BE2C (cell line): ENCODE data around the gene APH1B.

Experiments used
- DNase-seq: peaks from one replicate; pipeline ENCODE4 v3.0.0-alpha.2; 2020
- H3K27me3 ChIP-seq: fragments of 250-450 bp; sonication (Bioruptor Pico); 2 replicates; pipeline ENCODE4 v1.5.1; 2020; ENCODE audit warnings: mild to moderate bottlenecking
- H3K36me3 ChIP-seq: fragments of 250-450 bp; sonication (Bioruptor Pico); 2 replicates; pipeline ENCODE4 v1.5.1; 2020; ENCODE audit warnings: mild to moderate bottlenecking
- H3K4me1 ChIP-seq: fragments of 250-450 bp; sonication (Bioruptor Pico); 2 replicates; pipeline ENCODE4 v1.5.1; 2020
- H3K4me3 ChIP-seq: 2 replicates; pipeline ENCODE4 v1.5.1; 2011; ENCODE audit warnings: low read depth, low read length
- H3K9me3 ChIP-seq: fragments of 250-450 bp; sonication (Bioruptor Pico); 2 replicates; pipeline ENCODE4 v1.5.1; 2020
- TF ChIP-seq, protein P1 (sequence below): IDR thresholded peaks from 2 replicates; pipeline ENCODE4 v1.5.1; 2012; ENCODE audit warnings: mild to moderate bottlenecking, low read depth, low read length

Gene APH1B

DNA sequence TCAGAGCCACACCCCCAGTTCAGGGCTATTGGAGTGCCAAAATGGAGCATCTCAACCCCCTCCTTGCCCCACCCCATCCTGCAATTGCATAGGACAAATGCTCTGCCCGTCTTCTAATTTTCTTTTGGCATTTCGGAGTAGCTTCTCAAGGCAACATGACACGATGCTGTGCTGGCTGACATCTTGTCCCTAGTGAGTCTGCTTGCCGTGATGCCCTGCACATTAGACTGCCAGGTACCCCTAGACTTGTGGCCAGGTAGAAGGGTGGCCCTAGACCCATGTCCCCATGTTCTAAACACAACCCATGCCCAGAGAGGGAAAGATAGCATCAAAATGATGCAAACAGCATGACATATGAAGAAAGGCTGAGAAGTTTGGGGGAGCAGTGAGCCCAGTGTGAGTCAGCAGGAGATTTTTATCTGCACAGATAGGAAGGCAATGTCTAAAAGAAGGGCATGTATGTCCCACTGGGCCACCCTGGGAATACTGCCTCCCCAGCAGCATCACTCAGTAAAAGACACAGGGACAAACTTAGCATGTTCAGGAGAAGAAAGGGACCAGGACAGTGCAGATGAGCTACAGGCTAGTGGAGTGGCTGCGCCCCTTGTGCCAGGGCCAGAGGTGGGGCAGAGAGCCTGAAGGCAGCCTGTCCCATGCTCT is 67.5 kb downstream of the APH1B start:
- peaks cover 12% of the 10 kb centered on the region for H3K4me1 ChIP-seq
- no peaks in the 10 kb centered on the region; the same call in 1 of the 2 replicates for H3K9me3 ChIP-seq
- no peaks in the 10 kb centered on the region for H3K36me3 ChIP-seq
- H3K4me3 ChIP-seq: no peak overlapping the region
- TF ChIP-seq, protein P1, sequence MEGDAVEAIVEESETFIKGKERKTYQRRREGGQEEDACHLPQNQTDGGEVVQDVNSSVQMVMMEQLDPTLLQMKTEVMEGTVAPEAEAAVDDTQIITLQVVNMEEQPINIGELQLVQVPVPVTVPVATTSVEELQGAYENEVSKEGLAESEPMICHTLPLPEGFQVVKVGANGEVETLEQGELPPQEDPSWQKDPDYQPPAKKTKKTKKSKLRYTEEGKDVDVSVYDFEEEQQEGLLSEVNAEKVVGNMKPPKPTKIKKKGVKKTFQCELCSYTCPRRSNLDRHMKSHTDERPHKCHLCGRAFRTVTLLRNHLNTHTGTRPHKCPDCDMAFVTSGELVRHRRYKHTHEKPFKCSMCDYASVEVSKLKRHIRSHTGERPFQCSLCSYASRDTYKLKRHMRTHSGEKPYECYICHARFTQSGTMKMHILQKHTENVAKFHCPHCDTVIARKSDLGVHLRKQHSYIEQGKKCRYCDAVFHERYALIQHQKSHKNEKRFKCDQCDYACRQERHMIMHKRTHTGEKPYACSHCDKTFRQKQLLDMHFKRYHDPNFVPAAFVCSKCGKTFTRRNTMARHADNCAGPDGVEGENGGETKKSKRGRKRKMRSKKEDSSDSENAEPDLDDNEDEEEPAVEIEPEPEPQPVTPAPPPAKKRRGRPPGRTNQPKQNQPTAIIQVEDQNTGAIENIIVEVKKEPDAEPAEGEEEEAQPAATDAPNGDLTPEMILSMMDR: no peak
- H3K27me3 ChIP-seq: peaks cover 2% of the 10 kb centered on the region; the same call in 1 of the 2 replicates
- DNase-seq: no peak

- Histone ChIP-seq H3K27me3 (peaks cover 2% of the 10 kb centered on the region; the same call in 1 of the 2 replicates), H3K4me1 (peaks cover 12% of the 10 kb centered on the region), H3K9me3 (no peaks in the 10 kb centered on the region; the same call in 1 of the 2 replicates)
These were observed 68.0 kb downstream of the APH1B start for GRCh38 chr15:63345391-63345752.

DNA sequence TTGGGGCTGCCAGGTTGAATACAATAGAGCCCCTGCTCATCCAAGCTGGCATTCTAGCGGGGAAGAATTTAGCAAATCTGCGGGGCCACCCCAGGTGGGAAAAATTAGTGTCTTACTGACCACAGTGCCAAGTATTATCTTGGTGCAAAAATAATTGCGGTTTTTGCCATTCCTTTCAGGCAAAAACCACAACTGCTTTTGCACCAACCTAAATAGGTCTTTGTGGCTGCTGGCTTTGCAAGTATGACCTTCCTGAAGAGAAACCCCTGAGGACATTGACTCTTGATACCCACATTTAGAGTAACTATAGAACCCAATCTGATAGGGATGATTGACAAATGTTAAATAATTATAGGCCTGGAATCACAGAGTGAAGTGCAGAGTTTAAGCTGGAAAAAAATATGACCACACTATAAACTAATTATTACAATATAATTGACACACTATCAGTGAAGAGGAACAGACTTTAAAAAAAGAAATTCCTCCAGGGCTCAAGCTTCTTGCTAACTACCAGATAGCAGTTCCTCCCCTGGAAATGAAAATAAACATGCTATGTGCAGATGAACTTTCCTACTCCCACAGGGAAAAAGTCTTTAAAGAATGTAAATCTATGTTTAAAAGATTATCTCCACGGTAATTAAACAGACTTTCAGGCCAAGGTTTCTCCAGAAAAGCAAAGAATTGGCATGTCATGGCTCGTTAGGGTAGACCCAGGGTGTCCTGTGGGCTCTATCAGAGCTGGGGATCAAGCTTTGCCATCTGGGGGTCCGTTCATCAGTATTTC is 69.9 kb downstream of the APH1B start:
- no peak for DNase-seq
- Histone ChIP-seq H3K4me1 (peaks cover 12% of the 10 kb centered on the region), H3K36me3 (no peaks in the 10 kb centered on the region), H3K4me3 (no peak overlapping the region), H3K9me3 (no peaks in the 10 kb centered on the region), H3K27me3 (peaks cover 2% of the 10 kb centered on the region; the same call in 1 of the 2 replicates)
- TF ChIP-seq, protein P1: no peak

More at GRCh38 chr15:63345391-63345752, 68.0 kb downstream of the APH1B start:
- no peak for DNase-seq
- Histone ChIP-seq H3K4me3 (no peak overlapping the region), H3K36me3 (no peaks in the 10 kb centered on the region)
- TF ChIP-seq, protein P1: no peak

DNA sequence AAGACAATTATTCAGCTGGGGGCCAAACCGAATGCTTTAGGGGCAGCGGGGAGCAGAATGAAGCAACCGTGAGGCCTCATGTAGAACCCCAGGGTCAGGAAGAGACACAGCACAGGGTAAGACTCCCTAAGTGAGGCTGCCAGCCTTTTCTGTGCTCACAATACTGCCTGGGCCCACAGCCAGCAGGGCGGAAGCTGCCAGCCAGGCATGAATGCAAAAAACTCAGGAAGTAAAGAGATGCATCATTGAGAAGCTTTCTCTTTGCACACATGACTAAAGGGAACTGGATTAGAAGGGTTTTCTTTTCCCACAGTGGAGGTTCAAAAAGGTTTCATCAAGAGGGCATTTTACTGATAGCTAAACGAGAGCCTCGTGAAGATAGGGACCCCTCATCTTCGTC is 71.0 kb downstream of the APH1B start:
- Histone ChIP-seq H3K36me3 (no peaks in the 10 kb centered on the region), H3K9me3 (no peaks in the 10 kb centered on the region), H3K4me1 (peaks cover 12% of the 10 kb centered on the region), H3K4me3 (no peak overlapping the region), H3K27me3 (peaks cover 2% of the 10 kb centered on the region; the same call in 1 of the 2 replicates)
- DNase-seq: no peak
- TF ChIP-seq, protein P1: no peak

DNA sequence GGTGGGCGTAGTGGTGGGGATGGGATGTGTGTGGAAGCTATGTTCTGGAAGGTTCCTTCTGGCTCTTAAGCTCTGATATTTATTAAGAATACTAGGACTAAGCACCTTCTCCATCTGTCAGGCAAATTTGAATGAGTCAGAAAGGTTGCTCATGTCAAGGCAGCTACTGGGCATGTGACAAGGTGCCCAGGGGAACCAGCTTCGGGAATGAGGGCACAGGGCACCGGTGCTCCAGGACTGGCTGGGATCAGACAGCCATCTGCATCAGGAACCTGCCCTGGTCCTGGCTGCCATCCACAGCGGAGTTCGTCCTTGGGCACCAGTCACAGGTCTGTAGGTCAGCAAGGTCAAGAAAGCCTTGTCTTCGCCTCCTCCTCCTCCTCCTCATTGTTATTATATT is 71.8 kb downstream of the APH1B start:
- no peaks in the 10 kb centered on the region for H3K36me3 ChIP-seq
- TF ChIP-seq, protein P1: no peak
- peaks cover 5% of the 10 kb centered on the region for H3K27me3 ChIP-seq
- no peak overlapping the region for H3K4me3 ChIP-seq
- H3K4me1 ChIP-seq: peaks cover 12% of the 10 kb centered on the region
- no peak for DNase-seq
- no peaks in the 10 kb centered on the region for H3K9me3 ChIP-seq

DNA sequence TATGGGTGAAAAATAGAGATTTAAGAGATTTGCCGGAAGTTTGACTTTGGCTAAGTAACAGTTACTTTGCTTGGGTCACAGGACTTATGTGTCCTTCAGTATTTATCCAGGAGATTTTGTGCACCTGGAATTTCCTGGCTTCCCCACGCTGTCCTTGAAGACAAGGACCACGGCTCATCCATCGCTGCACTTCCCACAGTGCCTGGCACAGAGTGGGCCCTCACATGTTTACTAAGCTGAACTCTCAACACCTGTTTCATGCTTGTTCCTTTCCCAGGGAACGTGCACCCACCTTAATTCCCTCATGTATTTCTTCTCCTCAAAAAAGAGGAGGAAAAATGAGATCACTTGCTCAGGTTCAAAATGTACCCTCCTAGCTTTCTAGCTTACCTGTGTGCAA is 72.2 kb downstream of the APH1B start:
- Histone ChIP-seq H3K27me3 (peaks cover 3% of the 10 kb centered on the region; the same call in 1 of the 2 replicates), H3K4me1 (peaks cover 12% of the 10 kb centered on the region), H3K9me3 (no peaks in the 10 kb centered on the region), H3K36me3 (no peaks in the 10 kb centered on the region), H3K4me3 (no peak overlapping the region)
- no peak for DNase-seq
- TF ChIP-seq, protein P1: no peak
